ENCODE data around the gene COLGALT1. TPM values are rescaled to one million over a fixed set of nuclear protein-coding genes. Genes with fewer than 3 reads are reported as not detected.

COLGALT1 gene
- total and polyA plus RNA-seq, 10 of the 15 experiments (the other 5 are each of a cell fraction or from before 2014, with no cell fraction given) = 1.2 to 78.8 (median 29.8) TPM

DNA sequence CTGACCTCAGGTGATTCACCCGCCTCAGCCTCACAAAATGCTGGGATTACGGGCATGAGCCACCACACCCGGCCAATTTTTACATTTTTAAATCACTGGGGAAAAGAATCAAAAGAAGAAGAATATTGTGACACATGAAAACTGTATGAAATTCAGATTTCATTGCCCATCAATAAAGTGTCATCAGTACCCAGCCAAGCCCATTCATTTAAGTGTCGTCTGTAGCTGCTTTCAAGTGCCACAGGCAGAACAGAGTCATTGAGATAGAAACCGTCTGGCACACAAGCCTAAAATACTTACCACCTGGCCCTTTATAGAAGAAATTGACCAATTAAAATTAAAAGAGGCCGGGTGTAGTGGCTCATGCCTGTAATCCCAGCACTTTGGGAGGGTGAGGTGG, 15.3 kb downstream of the COLGALT1 start:
- Histone ChIP-seq H3K79me2 (ENCODE audit: control insufficient read depth, insufficient read depth, low read length) (no peaks in the 10 kb centered on the region), H3K36me3 (ENCODE audit: control insufficient read depth in 2 of 2, insufficient read depth in 2 of 2, low read length in 1 of 2) (peaks cover 22 to 27% of the 10 kb centered on the region in 2 experiments), H3K4me2 (ENCODE audit: control insufficient read depth, insufficient read depth) (no peak overlapping the region), H3K27ac (ENCODE audit: control insufficient read depth, insufficient read depth) (no peak overlapping the region), H3K9ac (ENCODE audit: control insufficient read depth, insufficient read depth, low read length) (no peak overlapping the region), H2AFZ (ENCODE audit: control insufficient read depth, low read depth, low read length) (no peak overlapping the region), H3K4me1 (ENCODE audit: control insufficient read depth, insufficient read depth, low read length) (no peaks in the 10 kb centered on the region), H4K20me1 (ENCODE audit: control insufficient read depth, insufficient read depth) (no peaks in the 10 kb centered on the region), H3K27me3 (replicated peaks in 1 of 2; ENCODE audit: control insufficient read depth in 2 of 2, insufficient read depth in 2 of 2, low read length in 1 of 2) (no peaks in the 10 kb centered on the region), H3K9me3 (replicated peaks; ENCODE audit: control insufficient read depth, insufficient read depth, low read length) (no peaks in the 10 kb centered on the region), H3K4me3 (no peak overlapping the region)
- RAD21 ChIA-PET (ENCODE audit: unreplicated experiment) = no interaction called here
- TF ChIP-seq, protein P1, sequence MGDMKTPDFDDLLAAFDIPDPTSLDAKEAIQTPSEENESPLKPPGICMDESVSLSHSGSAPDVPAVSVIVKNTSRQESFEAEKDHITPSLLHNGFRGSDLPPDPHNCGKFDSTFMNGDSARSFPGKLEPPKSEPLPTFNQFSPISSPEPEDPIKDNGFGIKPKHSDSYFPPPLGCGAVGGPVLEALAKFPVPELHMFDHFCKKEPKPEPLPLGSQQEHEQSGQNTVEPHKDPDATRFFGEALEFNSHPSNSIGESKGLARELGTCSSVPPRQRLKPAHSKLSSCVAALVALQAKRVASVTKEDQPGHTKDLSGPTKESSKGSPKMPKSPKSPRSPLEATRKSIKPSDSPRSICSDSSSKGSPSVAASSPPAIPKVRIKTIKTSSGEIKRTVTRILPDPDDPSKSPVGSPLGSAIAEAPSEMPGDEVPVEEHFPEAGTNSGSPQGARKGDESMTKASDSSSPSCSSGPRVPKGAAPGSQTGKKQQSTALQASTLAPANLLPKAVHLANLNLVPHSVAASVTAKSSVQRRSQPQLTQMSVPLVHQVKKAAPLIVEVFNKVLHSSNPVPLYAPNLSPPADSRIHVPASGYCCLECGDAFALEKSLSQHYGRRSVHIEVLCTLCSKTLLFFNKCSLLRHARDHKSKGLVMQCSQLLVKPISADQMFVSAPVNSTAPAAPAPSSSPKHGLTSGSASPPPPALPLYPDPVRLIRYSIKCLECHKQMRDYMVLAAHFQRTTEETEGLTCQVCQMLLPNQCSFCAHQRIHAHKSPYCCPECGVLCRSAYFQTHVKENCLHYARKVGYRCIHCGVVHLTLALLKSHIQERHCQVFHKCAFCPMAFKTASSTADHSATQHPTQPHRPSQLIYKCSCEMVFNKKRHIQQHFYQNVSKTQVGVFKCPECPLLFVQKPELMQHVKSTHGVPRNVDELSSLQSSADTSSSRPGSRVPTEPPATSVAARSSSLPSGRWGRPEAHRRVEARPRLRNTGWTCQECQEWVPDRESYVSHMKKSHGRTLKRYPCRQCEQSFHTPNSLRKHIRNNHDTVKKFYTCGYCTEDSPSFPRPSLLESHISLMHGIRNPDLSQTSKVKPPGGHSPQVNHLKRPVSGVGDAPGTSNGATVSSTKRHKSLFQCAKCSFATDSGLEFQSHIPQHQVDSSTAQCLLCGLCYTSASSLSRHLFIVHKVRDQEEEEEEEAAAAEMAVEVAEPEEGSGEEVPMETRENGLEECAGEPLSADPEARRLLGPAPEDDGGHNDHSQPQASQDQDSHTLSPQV (IDR thresholded peaks at IDR 0.05) = no peak
- no peak for TF ChIP-seq BRCA1 (IDR thresholded peaks at IDR 0.05; ENCODE audit: low read depth, low read length)
- no peak for TF ChIP-seq ZNF24 (IDR thresholded peaks at IDR 0.05)
- ATAC-seq = no peak
- intact Hi-C loops (cut with micrococcal nuclease; ENCODE audit: unreplicated experiment) (loop anchor here (5.0 kb wide), 1 partner anchor 73 kb away; no protein-coding TSS in a partner anchor), in situ Hi-C loops (cut with MboI) (no loop called here)
- CTCF ChIA-PET = interaction anchor here (1.3 to 7.6 kb wide), 3 partner anchors 9 to 75 kb away, joined by 3 to 114 read pairs (median 19); no protein-coding TSS in a partner anchor
- no peak for FAIRE-seq
- BruUV-seq (replicated peaks) = no TSS peak
- POLR2A ChIA-PET = no interaction called here
- no peak for DNase-seq (ENCODE audit: low read depth, low spot score)
- 90% methylated on average over 6 of the region's 6 CpGs for WGBS (ENCODE audit: insufficient coverage, insufficient replicate concordance, low lambda C conversion rate, missing lambda C conversion rate)
- SMC1A ChIA-PET (ENCODE audit: uncharacterized antibody, unreplicated experiment) = no interaction called here

Measured in GM12878 (cell line).